HUES48 (cell line): ENCODE data around the gene GPATCH2.

ENCODE experiments used
- H3K27ac ChIP-seq: one replicate; pipeline ENCODE4 v1.7.0; 2013; ENCODE audit warnings: low read depth, low read length, inconsistent platforms
- H3K27me3 ChIP-seq: 2 replicates; pipeline ENCODE4 v1.6.1; 2013; ENCODE audit warnings: mild to moderate bottlenecking, low read length; ENCODE audit not compliant: control insufficient read depth, insufficient read depth
- H3K36me3 ChIP-seq: 2 replicates; pipeline ENCODE4 v1.6.1; 2013; ENCODE audit warnings: low read length; ENCODE audit not compliant: control insufficient read depth, insufficient read depth
- H3K4me1 ChIP-seq: 2 replicates; pipeline ENCODE4 v1.6.1; 2013; ENCODE audit warnings: mild to moderate bottlenecking, low read length; ENCODE audit not compliant: control insufficient read depth, insufficient read depth
- H3K4me3 ChIP-seq: 2 replicates; pipeline ENCODE4 v1.5.1; 2013; ENCODE audit warnings: mild to moderate bottlenecking, low read depth, low read length
- H3K9ac ChIP-seq: 2 replicates; pipeline ENCODE4 v1.6.1; 2013; ENCODE audit warnings: mild to moderate bottlenecking, low read depth, low read length, moderate library complexity
- H3K9me3 ChIP-seq: 2 replicates; pipeline ENCODE4 v1.6.1; 2013; ENCODE audit warnings: low read length; ENCODE audit not compliant: control insufficient read depth, insufficient read depth

GPATCH2 gene

GRCh38 chr1:217449370-217449769 lies 181.5 kb downstream of the GPATCH2 start:
- H3K9me3 ChIP-seq: no peaks in the 10 kb centered on the region
- no peak overlapping the region for H3K9ac ChIP-seq
- H3K4me3 ChIP-seq: no peak overlapping the region
- H3K27me3 ChIP-seq: no peaks in the 10 kb centered on the region
- H3K36me3 ChIP-seq: no peaks in the 10 kb centered on the region
- H3K4me1 ChIP-seq: no peaks in the 10 kb centered on the region
- no peak overlapping the region for H3K27ac ChIP-seq

GRCh38 chr1:217443845-217444244 lies 187.0 kb downstream of the GPATCH2 start:
- Histone ChIP-seq H3K36me3 (no peaks in the 10 kb centered on the region), H3K9ac (no peak overlapping the region), H3K27ac (no peak overlapping the region), H3K4me3 (no peak overlapping the region), H3K27me3 (no peaks in the 10 kb centered on the region), H3K4me1 (0 out of 2 replicates have a peak, but pooled peaks cover 4% of the 10 kb centered on the region), H3K9me3 (no peaks in the 10 kb centered on the region)

- no peaks in the 10 kb centered on the region for H3K36me3 ChIP-seq
- no peak overlapping the region for H3K27ac ChIP-seq
- no peak overlapping the region for H3K9ac ChIP-seq
These were observed 193.5 kb downstream of the GPATCH2 start for GRCh38 chr1:217437376-217437775.

GRCh38 chr1:217435204-217435603 lies 195.7 kb downstream of the GPATCH2 start:
- Histone ChIP-seq H3K4me3 (no peak overlapping the region), H3K4me1 (peaks cover 9% of the 10 kb centered on the region), H3K9me3 (no peaks in the 10 kb centered on the region), H3K36me3 (no peaks in the 10 kb centered on the region), H3K27me3 (no peaks in the 10 kb centered on the region), H3K9ac (no peak overlapping the region), H3K27ac (no peak overlapping the region)

More at GRCh38 chr1:217437376-217437775, 193.5 kb downstream of the GPATCH2 start:
- no peak overlapping the region for H3K4me3 ChIP-seq
- no peaks in the 10 kb centered on the region for H3K27me3 ChIP-seq
- no peaks in the 10 kb centered on the region for H3K9me3 ChIP-seq
- no peaks in the 10 kb centered on the region for H3K4me1 ChIP-seq

- H3K27me3 ChIP-seq: no peaks in the 10 kb centered on the region
- no peak overlapping the region for H3K27ac ChIP-seq
- H3K9ac ChIP-seq: no peak overlapping the region
- no peaks in the 10 kb centered on the region for H3K9me3 ChIP-seq
- no peak overlapping the region for H3K4me3 ChIP-seq
- peaks cover 13% of the 10 kb centered on the region for H3K4me1 ChIP-seq
- H3K36me3 ChIP-seq: no peaks in the 10 kb centered on the region
These were observed 197.2 kb downstream of the GPATCH2 start for GRCh38 chr1:217433664-217434063.

- Histone ChIP-seq H3K4me3 (no peak overlapping the region), H3K9ac (no peak overlapping the region), H3K27ac (no peak overlapping the region), H3K9me3 (no peaks in the 10 kb centered on the region), H3K4me1 (peaks cover 13% of the 10 kb centered on the region), H3K27me3 (no peaks in the 10 kb centered on the region), H3K36me3 (no peaks in the 10 kb centered on the region)
These were observed 198.6 kb downstream of the GPATCH2 start for GRCh38 chr1:217432339-217432738.

GRCh38 chr1:217431395-217431794 lies 199.5 kb downstream of the GPATCH2 start:
- Histone ChIP-seq H3K4me3 (no peak overlapping the region), H3K27me3 (no peaks in the 10 kb centered on the region), H3K4me1 (peaks cover 13% of the 10 kb centered on the region), H3K9me3 (no peaks in the 10 kb centered on the region), H3K9ac (no peak overlapping the region), H3K36me3 (no peaks in the 10 kb centered on the region), H3K27ac (peak overlapping the region; percentile 53)

GRCh38 chr1:217425422-217425821 lies 205.5 kb downstream of the GPATCH2 start:
- Histone ChIP-seq H3K9me3 (no peaks in the 10 kb centered on the region), H3K4me3 (no peak overlapping the region), H3K27ac (no peak overlapping the region), H3K9ac (no peak overlapping the region), H3K36me3 (no peaks in the 10 kb centered on the region), H3K4me1 (peaks cover 4% of the 10 kb centered on the region; the same call in 1 of the 2 replicates), H3K27me3 (no peaks in the 10 kb centered on the region)

GRCh38 chr1:217419194-217419551 lies 211.7 kb downstream of the GPATCH2 start:
- Histone ChIP-seq H3K9me3 (no peaks in the 10 kb centered on the region), H3K27ac (no peak overlapping the region), H3K27me3 (no peaks in the 10 kb centered on the region), H3K4me1 (no peaks in the 10 kb centered on the region), H3K4me3 (no peak overlapping the region), H3K36me3 (no peaks in the 10 kb centered on the region), H3K9ac (no peak overlapping the region)

GRCh38 chr1:217418269-217419193 lies 212.4 kb downstream of the GPATCH2 start:
- Histone ChIP-seq H3K4me1 (no peaks in the 10 kb centered on the region), H3K9ac (no peak overlapping the region)

GRCh38 chr1:217417363-217417762 lies 213.5 kb downstream of the GPATCH2 start:
- Histone ChIP-seq H3K36me3 (no peaks in the 10 kb centered on the region), H3K27me3 (no peaks in the 10 kb centered on the region), H3K9me3 (no peaks in the 10 kb centered on the region), H3K4me3 (no peak overlapping the region), H3K4me1 (no peaks in the 10 kb centered on the region), H3K27ac (no peak overlapping the region), H3K9ac (no peak overlapping the region)

More at GRCh38 chr1:217418269-217419193, 212.4 kb downstream of the GPATCH2 start:
- H3K27ac ChIP-seq: no peak overlapping the region
- H3K4me3 ChIP-seq: no peak overlapping the region
- no peaks in the 10 kb centered on the region for H3K27me3 ChIP-seq
- no peaks in the 10 kb centered on the region for H3K36me3 ChIP-seq
- no peaks in the 10 kb centered on the region for H3K9me3 ChIP-seq
